H1 (cell line): Measurements from ENCODE around the gene AMZ1. TPM values are rescaled to one million over a fixed set of nuclear protein-coding genes. Genes with fewer than 3 reads are reported as not detected.

Source experiments
- CTCF ChIA-PET: fragments of 300-600 bp; sonication (Branson Sonifier 250); formaldehyde crosslinking; loops from one replicate; lab custom pipeline; 2021; ENCODE audit not compliant: partially characterized antibody; lab: Charles Lee
- POLR2A ChIA-PET: fragments of 300-600 bp; sonication (Branson Sonifier 250); formaldehyde crosslinking; loops from one replicate; lab custom pipeline; 2021; ENCODE audit warnings: inconsistent platforms; ENCODE audit not compliant: partially characterized antibody; lab: Charles Lee
- DNase-seq, 2 experiments: peaks; one replicate each; pipeline versions ENCODE4 v3.0.0 to v3.0.0-alpha.2; 2010 to 2022; ENCODE audit warnings: low spot score in 2 of 2, low read depth in 1 of 2, mixed read lengths in 1 of 2
- FAIRE-seq: peaks from 2 replicates; lab custom pipeline; 2011; peaks lifted over from hg19 to GRCh38; lab: Jason Lieb, UNC
- H2AFZ ChIP-seq: 2 replicates; pipeline ENCODE4 v1.8.1; 2012; ENCODE audit warnings: low read length, inconsistent platforms
- H2AK5ac ChIP-seq: 2 replicates; pipeline ENCODE4 v1.6.1; 2013; ENCODE audit warnings: low read depth, low read length
- H2BK120ac ChIP-seq: replicated peaks from 2 replicates; pipeline ENCODE3; 2013; ENCODE audit warnings: low read depth, low read length, inconsistent platforms
- H2BK12ac ChIP-seq: 2 replicates; pipeline ENCODE4 v1.6.1; 2013; ENCODE audit warnings: low read depth, low read length
- H2BK15ac ChIP-seq: 2 replicates; pipeline ENCODE4 v1.6.1; 2013; ENCODE audit warnings: low read length
- H2BK20ac ChIP-seq: 2 replicates; pipeline ENCODE4 v1.6.1; 2013; ENCODE audit warnings: low read length
- H2BK5ac ChIP-seq: 2 replicates; pipeline ENCODE4 v1.6.1; 2013; ENCODE audit warnings: low read depth, low read length
- H3K14ac ChIP-seq: 2 replicates; pipeline ENCODE4 v1.6.1; 2013; ENCODE audit warnings: inconsistent platforms; ENCODE audit not compliant: insufficient read length
- H3K18ac ChIP-seq: 2 replicates; pipeline ENCODE4 v1.6.1; 2013; ENCODE audit warnings: low read length; ENCODE audit errors: extremely low read depth
- H3K23ac ChIP-seq: 2 replicates; pipeline ENCODE4 v1.6.1; 2013; ENCODE audit warnings: inconsistent platforms; ENCODE audit not compliant: insufficient read length
- H3K23me2 ChIP-seq: 2 replicates; pipeline ENCODE4 v1.6.1; 2013; ENCODE audit warnings: low read depth, low read length
- H3K27ac ChIP-seq: 2 replicates; pipeline ENCODE4 v1.6.1; 2011; ENCODE audit warnings: low read depth, low read length, inconsistent platforms
- H3K27me3 ChIP-seq, 4 experiments: replicated peaks in 1 of 4; 1 replicate in 1 of 4; 2 replicates in 3 of 4; pipeline versions ENCODE4 v1.6.1 to v1.8.1; 2011 to 2013; ENCODE audit warnings: low read length in 3 of 4, mild to moderate bottlenecking in 3 of 4, inconsistent platforms in 2 of 4, mixed read lengths in 2 of 4, moderate library complexity in 1 of 4; ENCODE audit not compliant: control insufficient read depth in 3 of 4, insufficient read depth in 3 of 4; ENCODE audit errors: extremely low read depth in 1 of 4
- H3K36me3 ChIP-seq, 4 experiments: 2 replicates each; pipeline versions ENCODE4 v1.6.1 to v1.8.1; 2011 to 2013; ENCODE audit warnings: mild to moderate bottlenecking in 4 of 4, low read length in 3 of 4, moderate library complexity in 2 of 4, control low read depth in 1 of 4, inconsistent platforms in 1 of 4; ENCODE audit not compliant: insufficient read depth in 4 of 4, control insufficient read depth in 2 of 4
- H3K4ac ChIP-seq: replicated peaks from 2 replicates; pipeline ENCODE3; 2013; ENCODE audit warnings: low read length, low read depth, mixed read lengths, inconsistent platforms; ENCODE audit not compliant: insufficient read length
- H3K4me1 ChIP-seq, 4 experiments: replicated peaks in 1 of 4; 1 replicate in 1 of 4; 2 replicates in 3 of 4; pipeline versions ENCODE4 v1.6.1 to v1.8.1; 2011 to 2013; ENCODE audit warnings: low read length in 3 of 4, inconsistent platforms in 2 of 4, mixed read lengths in 1 of 4; ENCODE audit not compliant: insufficient read depth in 4 of 4, control insufficient read depth in 3 of 4
- H3K4me2 ChIP-seq, 2 experiments: 2 replicates each; pipeline versions ENCODE4 v1.6.1 to v1.8.1; 2011 to 2013; ENCODE audit warnings: low read depth in 2 of 2, low read length in 2 of 2, control low read depth in 1 of 2, inconsistent platforms in 1 of 2, mild to moderate bottlenecking in 1 of 2; ENCODE audit not compliant: insufficient read depth in 1 of 2
- H3K4me3 ChIP-seq, 4 experiments: fragments of 200-600, 300-600 bp in 1 of 4; sonication (generic), shearing (Covaris generic), sonication (Bioruptor Twin) in 1 of 4; 2 replicates each; pipeline versions ENCODE4 v1.5.1 to v1.8.1; 2011 to 2016; ENCODE audit warnings: low read length in 4 of 4, low read depth in 3 of 4, control low read depth in 2 of 4, inconsistent platforms in 2 of 4, mild to moderate bottlenecking in 2 of 4, mixed read lengths in 1 of 4, moderate library complexity in 1 of 4; ENCODE audit not compliant: insufficient read depth in 2 of 4; ENCODE audit errors: extremely low read depth in 1 of 4
- H3K56ac ChIP-seq: replicated peaks from 2 replicates; pipeline ENCODE3; 2013; ENCODE audit warnings: low read depth, mild to moderate bottlenecking, mixed read lengths, low read length, inconsistent platforms; ENCODE audit not compliant: insufficient read length
- H3K79me1 ChIP-seq: 2 replicates; pipeline ENCODE4 v1.6.1; 2013; ENCODE audit warnings: low read depth, low read length, control low read depth
- H3K79me2 ChIP-seq, 2 experiments: 2 replicates each; pipeline versions ENCODE4 v1.6.1 to v1.8.1; 2012 to 2013; ENCODE audit warnings: low read length in 2 of 2, mild to moderate bottlenecking in 2 of 2, inconsistent platforms in 1 of 2; ENCODE audit not compliant: insufficient read depth in 2 of 2, control insufficient read depth in 1 of 2
- H3K9ac ChIP-seq, 4 experiments: replicated peaks in 1 of 4; 1 replicate in 1 of 4; 2 replicates in 3 of 4; pipeline versions ENCODE4 v1.6.1 to v1.8.1; 2011 to 2013; ENCODE audit warnings: low read depth in 3 of 4, low read length in 3 of 4, control low read depth in 2 of 4, mild to moderate bottlenecking in 2 of 4, moderate library complexity in 2 of 4, inconsistent platforms in 1 of 4; ENCODE audit errors: extremely low read depth in 1 of 4
- H3K9me3 ChIP-seq, 2 experiments: 2 replicates each; pipeline versions ENCODE4 v1.6.1 to v1.8.1; 2012 to 2013; ENCODE audit warnings: mild to moderate bottlenecking in 2 of 2, moderate library complexity in 2 of 2, control low read depth in 1 of 2, inconsistent platforms in 1 of 2, low read depth in 1 of 2, low read length in 1 of 2, mixed read lengths in 1 of 2; ENCODE audit not compliant: insufficient read depth in 2 of 2
- H4K20me1 ChIP-seq, 2 experiments: replicated peaks in 1 of 2; 2 replicates each; pipeline versions ENCODE3 to v1.8.1; 2011 to 2013; ENCODE audit warnings: inconsistent platforms in 2 of 2, low read length in 2 of 2, mild to moderate bottlenecking in 1 of 2; ENCODE audit not compliant: insufficient read depth in 2 of 2, control insufficient read depth in 1 of 2
- H4K5ac ChIP-seq: 2 replicates; pipeline ENCODE4 v1.6.1; 2013; ENCODE audit warnings: low read length, low read depth, mixed read lengths, inconsistent platforms; ENCODE audit not compliant: insufficient read length
- H4K8ac ChIP-seq: 2 replicates; pipeline ENCODE4 v1.8.0; 2013; ENCODE audit warnings: mild to moderate bottlenecking, moderate library complexity, low read length, inconsistent platforms; ENCODE audit not compliant: insufficient read depth; ENCODE audit errors: extremely low read depth
- H4K91ac ChIP-seq: replicated peaks from 2 replicates; pipeline ENCODE3; 2013; ENCODE audit warnings: low read length, mixed read lengths, inconsistent platforms; ENCODE audit not compliant: insufficient read length
- ATF2 ChIP-seq: IDR thresholded peaks from 2 replicates; pipeline ENCODE4 v1.6.1; 2012; ENCODE audit warnings: low read length, inconsistent platforms
- CBX5 ChIP-seq: fragments of 300-800, 300-1000 bp; sonication (generic); IDR thresholded peaks from 2 replicates; pipeline ENCODE4 v1.7.1; 2016; ENCODE audit warnings: antibody characterized with exemption, low read length, low read depth
- E2F6 ChIP-seq: IDR thresholded peaks from 2 replicates; pipeline ENCODE4 v1.6.1; 2012; ENCODE audit warnings: inconsistent platforms
- GTF2F1 ChIP-seq: IDR thresholded peaks from 2 replicates; pipeline ENCODE4 v1.6.1; 2012; ENCODE audit warnings: low read depth, low read length, improper control_type of control experiment, borderline replicate concordance
- JUND ChIP-seq: IDR thresholded peaks from 2 replicates; pipeline ENCODE4 v1.6.1; 2011; ENCODE audit warnings: mild to moderate bottlenecking, improper control_type of control experiment, low read length
- KDM4A ChIP-seq: IDR thresholded peaks from one replicate; pipeline ENCODE4 v1.7.1; 2012; ENCODE audit warnings: low read depth, mild to moderate bottlenecking, moderate library complexity, low read length, inconsistent platforms; ENCODE audit not compliant: severe bottlenecking
- NRF1 ChIP-seq: IDR thresholded peaks from 2 replicates; pipeline ENCODE4 v1.6.1; 2011; ENCODE audit warnings: mild to moderate bottlenecking, low read depth, low read length, improper control_type of control experiment
- POU5F1 ChIP-seq: IDR thresholded peaks from 2 replicates; pipeline ENCODE4 v1.6.1; 2011; ENCODE audit warnings: low read depth, mild to moderate bottlenecking, low read length, moderate library complexity
- RBBP5 ChIP-seq: IDR thresholded peaks from 2 replicates; pipeline ENCODE4 v1.7.1; 2012; ENCODE audit warnings: low read depth, mild to moderate bottlenecking, inconsistent platforms, low read length, moderate library complexity, borderline replicate concordance
- SP2 ChIP-seq: IDR thresholded peaks from 2 replicates; pipeline ENCODE4 v1.6.1; 2012; ENCODE audit warnings: mild to moderate bottlenecking, low read length, inconsistent platforms
- TAF1 ChIP-seq: IDR thresholded peaks from 2 replicates; pipeline ENCODE4 v1.6.1; 2011; ENCODE audit warnings: mild to moderate bottlenecking, low read depth, low read length
- TBP ChIP-seq: IDR thresholded peaks from 2 replicates; pipeline ENCODE4 v1.6.1; 2011; ENCODE audit warnings: low read depth, low read length, improper control_type of control experiment
- WGBS, 2 experiments: shearing (Covaris generic) in 1 of 2; methylation state at CpG; one replicate each; pipeline versions ENCODE4 v1.1.6 to v1.1.7; 2013 to 2015; ENCODE audit warnings: low lambda C conversion rate in 2 of 2, mixed read lengths in 2 of 2, inconsistent platforms in 1 of 2, low coverage in 1 of 2, missing lambda C conversion rate in 1 of 2; ENCODE audit not compliant: insufficient replicate concordance in 2 of 2, insufficient coverage in 1 of 2, insufficient read length in 1 of 2; ENCODE audit errors: extremely low coverage in 1 of 2, missing lambda C conversion rate in 1 of 2; 5-methylcytosine and 5-hydroxymethylcytosine counted together
- polyA plus RNA-seq, 7 experiments: library from polyadenylated mRNA; depleted of rRNA in 3 of 7; stranded (reverse) in 5 of 7; unstranded in 2 of 7; fragments of >200 nt in 5 of 7; fragments of 200-250 nt in 2 of 7; gene quantifications; 1 replicate in 5 of 7; 2 replicates in 1 of 7; 4 replicates in 1 of 7; pipeline versions ENCODE4 v1.2.1 to v1.2.3, GENCODE V29; 2011 to 2013; ENCODE audit warnings: missing spikeins in 2 of 7, mixed read lengths in 2 of 7
- total RNA-seq: library from RNA; stranded (reverse); fragmentation: NEBNext Ultra II Directional; extraction: Animal tissue kit (Norgen Biotek cat#: 25700); gene quantifications from 2 replicates; pipeline ENCODE4 v1.2.1, GENCODE V29; 2021

Gene AMZ1
- total and polyA plus RNA-seq, 2 of the 8 experiments (the other 6 are each of a cell fraction or from before 2014, with no cell fraction given) = 0.59 to 1.4 TPM

GRCh38 chr7:2649991-2650390, 38.0 kb upstream of the AMZ1 start:
- DNase-seq = no peak
- Histone ChIP-seq H3K56ac (no peak overlapping the region), H3K18ac (no peak overlapping the region), H2AFZ (no peak overlapping the region), H2BK5ac (peak overlapping the region; percentile 12; the same call in 1 of the 2 replicates), H3K4me3 (no peak overlapping the region), H3K27ac (no peak overlapping the region), H3K4me1 (peaks cover under 1 to 18% (median 10%) of the 10 kb centered on the region in 4 experiments), H4K20me1 (peaks cover 7 to 29% of the 10 kb centered on the region in 2 experiments), H2BK120ac (no peak overlapping the region), H4K8ac (no peak overlapping the region), H3K4me2 (no peak overlapping the region), H4K91ac (no peak overlapping the region), H2BK12ac (no peak overlapping the region), H3K79me1 (peaks cover 4% of the 10 kb centered on the region; the same call in 1 of the 2 replicates), H3K23ac (no peak overlapping the region), H3K23me2 (no peaks in the 10 kb centered on the region), H3K27me3 (no peaks in the 10 kb centered on the region), H2BK20ac (no peak overlapping the region), H3K9me3 (no peaks in the 10 kb centered on the region), H3K9ac (no peak overlapping the region), H3K36me3 (peaks cover 2 to 37% (median 19%) of the 10 kb centered on the region in 4 experiments), H3K4ac (no peak overlapping the region), H2BK15ac (no peak overlapping the region), H2AK5ac (no peak overlapping the region), H3K79me2 (peaks cover 0 to 2% of the 10 kb centered on the region in 2 experiments; a peak in 1 of 4 replicates), H3K14ac (no peak overlapping the region), H4K5ac (no peak overlapping the region)
- FAIRE-seq = no peak
- ChIA-PET POLR2A (interaction anchor here (0.7 to 1.9 kb wide), 8 partner anchors 9 to 64 kb away, joined by 3 to 9 read pairs (median 3); no protein-coding TSS in a partner anchor), CTCF (interaction anchor here (1.2 to 3.8 kb wide), 8 partner anchors 10 to 198 kb away, joined by 3 to 26 read pairs (median 6); partner anchors contain the start of gene BRAT1)
- WGBS, 2 experiments = 95% methylated on average over 11 of the region's 11 CpGs; no CpG with 5 or more reads in 1 of the 2 experiments
- no peak for TF ChIP-seq JUND
- no peak for TF ChIP-seq RBBP5
- no peak for TF ChIP-seq TAF1
- no peak for TF ChIP-seq KDM4A
- no peak for TF ChIP-seq GTF2F1
- no peak for TF ChIP-seq ATF2
- TF ChIP-seq CBX5 = no peak
- TF ChIP-seq NRF1 = no peak
- TF ChIP-seq TBP = no peak
- TF ChIP-seq SP2 = no peak
- TF ChIP-seq E2F6 = no peak
- no peak for TF ChIP-seq POU5F1
